Measurements from ENCODE around the gene MYZAP. TPM values are rescaled to one million over a fixed set of nuclear protein-coding genes. Genes with fewer than 3 reads are reported as not detected.

Gene MYZAP
- total and polyA plus RNA-seq, 4 donors = 2.4 to 9.3 (median 2.9) TPM

- H3K27me3 ChIP-seq (ENCODE audit: control insufficient read depth, insufficient read depth, low read length) = no peaks in the 10 kb centered on the region
- H3K36me3 ChIP-seq (ENCODE audit: control insufficient read depth, insufficient read depth, low read length) = no peaks in the 10 kb centered on the region
- DNase-seq (ENCODE audit: low read depth in 4 of 6, low spot score in 6 of 6) = no peak
- peaks cover 3% of the 10 kb centered on the region for H3K9me3 ChIP-seq (ENCODE audit: control insufficient read depth, insufficient read depth, low read length)
- no peaks in the 10 kb centered on the region for H3K4me1 ChIP-seq (ENCODE audit: control insufficient read depth, insufficient read depth, low read length)
- H3K27ac ChIP-seq (ENCODE audit: low read depth, low read length) = no peak overlapping the region
- WGBS (ENCODE audit: insufficient coverage) = 96% methylated on average over 2 of the region's 5 CpGs
- H3K4me3 ChIP-seq (ENCODE audit: low read depth, low read length) = no peak overlapping the region
Measured at GRCh38 chr15:57676585-57676984, 84.9 kb downstream of the MYZAP start.

GRCh38 chr15:57677204-57677603 lies 85.5 kb downstream of the MYZAP start:
- H3K27me3 ChIP-seq (ENCODE audit: control insufficient read depth, insufficient read depth, low read length) = no peaks in the 10 kb centered on the region
- no peaks in the 10 kb centered on the region for H3K4me1 ChIP-seq (ENCODE audit: control insufficient read depth, insufficient read depth, low read length)
- DNase-seq (ENCODE audit: low read depth in 4 of 6, low spot score in 6 of 6) = no peak
- 100% methylated on average over 1 of the region's 3 CpGs for WGBS (ENCODE audit: insufficient coverage)
- no peak overlapping the region for H3K27ac ChIP-seq (ENCODE audit: low read depth, low read length)
- H3K36me3 ChIP-seq (ENCODE audit: control insufficient read depth, insufficient read depth, low read length) = no peaks in the 10 kb centered on the region
- H3K4me3 ChIP-seq (ENCODE audit: low read depth, low read length) = no peak overlapping the region
- no peaks in the 10 kb centered on the region for H3K9me3 ChIP-seq (ENCODE audit: control insufficient read depth, insufficient read depth, low read length)

- Histone ChIP-seq H3K4me3 (ENCODE audit: low read depth, low read length) (no peak overlapping the region), H3K27ac (ENCODE audit: low read depth, low read length) (no peak overlapping the region), H3K27me3 (ENCODE audit: control insufficient read depth, insufficient read depth, low read length) (no peaks in the 10 kb centered on the region), H3K9me3 (ENCODE audit: control insufficient read depth, insufficient read depth, low read length) (no peaks in the 10 kb centered on the region), H3K4me1 (ENCODE audit: control insufficient read depth, insufficient read depth, low read length) (no peaks in the 10 kb centered on the region), H3K36me3 (ENCODE audit: control insufficient read depth, insufficient read depth, low read length) (no peaks in the 10 kb centered on the region)
- DNase-seq (ENCODE audit: low read depth in 4 of 6, low spot score in 6 of 6) = no peak
- 90% methylated on average over 1 of the region's 1 CpG for WGBS (ENCODE audit: insufficient coverage)
Measured at GRCh38 chr15:57680021-57680420, 88.3 kb downstream of the MYZAP start.

- no peaks in the 10 kb centered on the region for H3K9me3 ChIP-seq (ENCODE audit: control insufficient read depth, insufficient read depth, low read length)
- H3K4me3 ChIP-seq (ENCODE audit: low read depth, low read length) = no peak overlapping the region
- no peak overlapping the region for H3K27ac ChIP-seq (ENCODE audit: low read depth, low read length)
- no CpG with 5 or more reads among the region's 1 CpG for WGBS (ENCODE audit: insufficient coverage)
- no peaks in the 10 kb centered on the region for H3K36me3 ChIP-seq (ENCODE audit: control insufficient read depth, insufficient read depth, low read length)
- no peaks in the 10 kb centered on the region for H3K4me1 ChIP-seq (ENCODE audit: control insufficient read depth, insufficient read depth, low read length)
- DNase-seq (ENCODE audit: low read depth in 4 of 6, low spot score in 6 of 6) = no peak
- H3K27me3 ChIP-seq (ENCODE audit: control insufficient read depth, insufficient read depth, low read length) = no peaks in the 10 kb centered on the region
Measured at GRCh38 chr15:57681011-57681410, 89.3 kb downstream of the MYZAP start.

- no peak overlapping the region for H3K27ac ChIP-seq (ENCODE audit: low read depth, low read length)
- H3K4me1 ChIP-seq (ENCODE audit: control insufficient read depth, insufficient read depth, low read length) = no peaks in the 10 kb centered on the region
Measured at GRCh38 chr15:57683481-57683880, 91.8 kb downstream of the MYZAP start.

GRCh38 chr15:57684491-57685151 lies 92.9 kb downstream of the MYZAP start:
- Histone ChIP-seq H3K4me1 (ENCODE audit: control insufficient read depth, insufficient read depth, low read length) (no peaks in the 10 kb centered on the region), H3K27ac (ENCODE audit: low read depth, low read length) (no peak overlapping the region)
- whole genome bisulfite sequencing (ENCODE audit: insufficient coverage) = 75% methylated on average over 2 of the region's 8 CpGs

More at GRCh38 chr15:57683481-57683880, 91.8 kb downstream of the MYZAP start:
- no peaks in the 10 kb centered on the region for H3K27me3 ChIP-seq (ENCODE audit: control insufficient read depth, insufficient read depth, low read length)
- no peak for DNase-seq (ENCODE audit: low read depth in 4 of 6, low spot score in 6 of 6)
- H3K4me3 ChIP-seq (ENCODE audit: low read depth, low read length) = no peak overlapping the region
- no peaks in the 10 kb centered on the region for H3K36me3 ChIP-seq (ENCODE audit: control insufficient read depth, insufficient read depth, low read length)
- H3K9me3 ChIP-seq (ENCODE audit: control insufficient read depth, insufficient read depth, low read length) = no peaks in the 10 kb centered on the region
- no CpG with 5 or more reads among the region's 1 CpG for WGBS (ENCODE audit: insufficient coverage)

GRCh38 chr15:57685306-57686095 lies 93.8 kb downstream of the MYZAP start:
- H3K9me3 ChIP-seq (ENCODE audit: control insufficient read depth, insufficient read depth, low read length) = no peaks in the 10 kb centered on the region
- H3K27me3 ChIP-seq (ENCODE audit: control insufficient read depth, insufficient read depth, low read length) = no peaks in the 10 kb centered on the region
- no peak overlapping the region for H3K4me3 ChIP-seq (ENCODE audit: low read depth, low read length)
- no peak for DNase-seq (ENCODE audit: low read depth in 4 of 6, low spot score in 6 of 6)
- 64% methylated on average over 4 of the region's 7 CpGs for WGBS (ENCODE audit: insufficient coverage)
- H3K27ac ChIP-seq (ENCODE audit: low read depth, low read length) = no peak overlapping the region
- H3K36me3 ChIP-seq (ENCODE audit: control insufficient read depth, insufficient read depth, low read length) = no peaks in the 10 kb centered on the region
- no peaks in the 10 kb centered on the region for H3K4me1 ChIP-seq (ENCODE audit: control insufficient read depth, insufficient read depth, low read length)

More at GRCh38 chr15:57684491-57685151, 92.9 kb downstream of the MYZAP start:
- Histone ChIP-seq H3K27me3 (ENCODE audit: control insufficient read depth, insufficient read depth, low read length) (no peaks in the 10 kb centered on the region), H3K9me3 (ENCODE audit: control insufficient read depth, insufficient read depth, low read length) (no peaks in the 10 kb centered on the region), H3K36me3 (ENCODE audit: control insufficient read depth, insufficient read depth, low read length) (no peaks in the 10 kb centered on the region), H3K4me3 (ENCODE audit: low read depth, low read length) (no peak overlapping the region)
- no peak for DNase-seq (ENCODE audit: low read depth in 4 of 6, low spot score in 6 of 6)

- no peaks in the 10 kb centered on the region for H3K36me3 ChIP-seq (ENCODE audit: control insufficient read depth, insufficient read depth, low read length)
- DNase-seq (ENCODE audit: low read depth in 4 of 6, low spot score in 6 of 6) = peak in 1 of 6 donors; percentile 9
- no CpG with 5 or more reads among the region's 4 CpGs for WGBS (ENCODE audit: insufficient coverage)
- H3K9me3 ChIP-seq (ENCODE audit: control insufficient read depth, insufficient read depth, low read length) = no peaks in the 10 kb centered on the region
- no peaks in the 10 kb centered on the region for H3K4me1 ChIP-seq (ENCODE audit: control insufficient read depth, insufficient read depth, low read length)
- H3K27me3 ChIP-seq (ENCODE audit: control insufficient read depth, insufficient read depth, low read length) = no peaks in the 10 kb centered on the region
- H3K4me3 ChIP-seq (ENCODE audit: low read depth, low read length) = no peak overlapping the region
- H3K27ac ChIP-seq (ENCODE audit: low read depth, low read length) = no peak overlapping the region
Measured at GRCh38 chr15:57686657-57687056, 95.0 kb downstream of the MYZAP start.

GRCh38 chr15:57690341-57690966 lies 98.8 kb downstream of the MYZAP start:
- Histone ChIP-seq H3K4me3 (ENCODE audit: low read depth, low read length) (no peak overlapping the region), H3K27ac (ENCODE audit: low read depth, low read length) (no peak overlapping the region), H3K9me3 (ENCODE audit: control insufficient read depth, insufficient read depth, low read length) (no peaks in the 10 kb centered on the region), H3K36me3 (ENCODE audit: control insufficient read depth, insufficient read depth, low read length) (no peaks in the 10 kb centered on the region), H3K4me1 (ENCODE audit: control insufficient read depth, insufficient read depth, low read length) (no peaks in the 10 kb centered on the region), H3K27me3 (ENCODE audit: control insufficient read depth, insufficient read depth, low read length) (no peaks in the 10 kb centered on the region)
- no peak for DNase-seq (ENCODE audit: low read depth in 4 of 6, low spot score in 6 of 6)
- WGBS (ENCODE audit: insufficient coverage) = 93% methylated on average over 6 of the region's 6 CpGs

Measured in spinal cord (tissue), 10 donors.